ENCODE data around the gene FGF8.

FGF8 gene

GRCh38 chr10:101767966-101768790, 7.7 kb downstream of the FGF8 start:
- DNase-seq, result no peak

- DNase-seq, result no peak
Measured at GRCh38 chr10:101767600-101767945, 8.3 kb downstream of the FGF8 start.

GRCh38 chr10:101766753-101767599, 8.9 kb downstream of the FGF8 start:
- no peak for DNase-seq

GRCh38 chr10:101766306-101766705, 9.6 kb downstream of the FGF8 start:
- no peak for DNase-seq

- DNase-seq, result no peak
Measured at GRCh38 chr10:101763141-101763846, 12.6 kb downstream of the FGF8 start.

- DNase-seq, result no peak
Measured at GRCh38 chr10:101762736-101763135, 13.2 kb downstream of the FGF8 start.

- DNase-seq, result no peak
Measured at GRCh38 chr10:101761226-101761625, 14.7 kb downstream of the FGF8 start.

- no peak for DNase-seq
Measured at GRCh38 chr10:101760510-101760909, 15.4 kb downstream of the FGF8 start.

- no peak for DNase-seq
Measured at GRCh38 chr10:101759309-101760247, 16.3 kb downstream of the FGF8 start.

- DNase-seq, result no peak
Measured at GRCh38 chr10:101758858-101759257, 17.1 kb downstream of the FGF8 start.

- no peak for DNase-seq
Measured at GRCh38 chr10:101752241-101752640, 23.7 kb downstream of the FGF8 start.

GRCh38 chr10:101749047-101750016, 26.6 kb downstream of the FGF8 start:
- no peak for DNase-seq

GRCh38 chr10:101748496-101748895, 27.4 kb downstream of the FGF8 start:
- no peak for DNase-seq

- no peak for DNase-seq
Measured at GRCh38 chr10:101745074-101745696, 30.7 kb downstream of the FGF8 start.

GRCh38 chr10:101744267-101744666, 31.6 kb downstream of the FGF8 start:
- no peak for DNase-seq

- no peak for DNase-seq
Measured at GRCh38 chr10:101741938-101742337, 34.0 kb downstream of the FGF8 start.

GRCh38 chr10:101736666-101737065, 39.2 kb downstream of the FGF8 start:
- DNase-seq, result no peak

GRCh38 chr10:101732096-101732495, 43.8 kb downstream of the FGF8 start:
- DNase-seq, result no peak

- DNase-seq, result no peak
Measured at GRCh38 chr10:101726115-101726387, 49.9 kb downstream of the FGF8 start.

GRCh38 chr10:101725296-101726114, 50.4 kb downstream of the FGF8 start:
- no peak for DNase-seq
